Fibroblast of pulmonary artery (primary cell): ENCODE measurements around the gene ISY1.
"Not testable (repeated sequence)": the region's sequence is repeated elsewhere in the genome, so short reads cannot be mapped to it uniquely, and the experiment has no call there.

ENCODE experiments used
- DNase-seq: peaks from one replicate; pipeline ENCODE4 v3.0.0-alpha.2; 2010; ENCODE audit warnings: low read depth
- H3K4me3 ChIP-seq: replicated peaks from 2 replicates; pipeline ENCODE4 v1.5.1; 2011; ENCODE audit warnings: low read depth, mild to moderate bottlenecking, control low read depth, low read length, moderate library complexity
- CTCF ChIP-seq: IDR thresholded peaks from 2 replicates; pipeline ENCODE4 v1.5.1; 2011; ENCODE audit warnings: mild to moderate bottlenecking, control low read depth, low read length, inconsistent platforms; ENCODE audit errors: missing control alignments

The ISY1 gene

GRCh38 chr3:129139911-129140310 is 21.0 kb downstream of the ISY1 start:
- no peak for TF ChIP-seq CTCF
- no peak for DNase-seq
- no peak overlapping the region for H3K4me3 ChIP-seq

DNA sequence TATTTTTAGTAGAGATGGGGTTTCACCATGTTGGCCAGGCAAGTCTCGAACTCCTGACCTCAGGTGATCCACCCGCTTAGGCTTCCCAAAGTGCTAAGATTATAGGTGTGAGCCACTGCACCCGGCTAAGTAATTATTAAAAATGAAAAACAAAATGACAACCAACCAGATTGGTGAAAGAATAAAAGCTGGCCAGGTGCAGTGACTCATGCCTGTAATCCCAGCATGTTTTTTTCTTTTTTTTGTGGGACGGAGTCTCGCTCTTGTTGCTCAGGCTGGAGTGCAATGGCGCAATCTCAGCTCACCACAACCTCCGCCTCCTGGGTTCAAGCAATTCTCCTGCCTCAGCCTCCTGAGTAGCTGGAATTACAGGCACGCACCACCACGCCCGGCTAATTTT is 24.6 kb downstream of the ISY1 start:
- not testable (repeated sequence) for DNase-seq, H3K4me3 ChIP-seq

- TF ChIP-seq CTCF, result no peak
- no peak for DNase-seq
These were observed 28.6 kb downstream of the ISY1 start for GRCh38 chr3:129132097-129132866.

GRCh38 chr3:129131465-129132088 is 29.3 kb downstream of the ISY1 start:
- no peak for TF ChIP-seq CTCF
- no peak for DNase-seq
- no peak overlapping the region for H3K4me3 ChIP-seq

More at GRCh38 chr3:129132097-129132866, 28.6 kb downstream of the ISY1 start:
- no peak overlapping the region for H3K4me3 ChIP-seq

DNA sequence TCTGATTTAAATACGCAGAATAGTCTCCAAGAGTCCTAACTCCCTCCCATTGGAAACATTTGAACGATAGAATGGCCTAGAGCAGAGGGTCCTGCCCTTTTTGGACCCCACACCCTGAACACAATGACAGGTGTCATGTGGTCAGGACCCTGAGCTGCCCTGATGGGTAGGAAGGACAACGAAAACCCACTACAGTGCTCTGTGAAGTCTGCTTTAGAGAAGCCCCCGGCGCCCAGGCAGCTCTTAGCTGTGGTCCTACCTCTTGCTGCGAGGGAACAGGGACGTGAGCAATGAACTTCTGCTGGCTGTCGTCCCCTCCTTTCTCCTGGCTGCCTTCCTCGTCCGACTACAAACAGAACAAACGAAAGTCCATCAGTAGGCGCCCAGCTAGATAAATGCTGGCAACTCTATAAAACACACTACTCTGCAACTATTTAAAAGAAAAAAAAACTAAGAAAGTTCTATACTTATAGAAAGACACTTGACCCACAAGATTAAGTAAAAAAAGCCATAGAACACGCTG is 30.5 kb downstream of the ISY1 start:
- no peak for DNase-seq
- no peak overlapping the region for H3K4me3 ChIP-seq
- no peak for TF ChIP-seq CTCF

- no peak overlapping the region for H3K4me3 ChIP-seq
- DNase-seq, result no peak
- TF ChIP-seq CTCF, result no peak
These were observed 32.3 kb downstream of the ISY1 start for GRCh38 chr3:129128357-129129155.

GRCh38 chr3:129126726-129127280 is 34.1 kb downstream of the ISY1 start:
- H3K4me3 ChIP-seq, result no peak overlapping the region
- no peak for TF ChIP-seq CTCF
- DNase-seq, result no peak
